ENCODE measurements around the gene AHRR.

GRCh38 chr5:404666-405241 lies 83.2 kb downstream of the AHRR start:
- TF ChIP-seq FOXM1 (IDR thresholded peaks at IDR 0.05; ENCODE audit: borderline replicate concordance), result no peak
- no peak for TF ChIP-seq TARDBP (IDR thresholded peaks at IDR 0.05)
- TF ChIP-seq ELF4 (IDR thresholded peaks at IDR 0.05), result no peak
- TF ChIP-seq BHLHE40 (IDR thresholded peaks at IDR 0.05; ENCODE audit: borderline replicate concordance), result no peak
